ENCODE results near the gene TMA7.

DNA sequence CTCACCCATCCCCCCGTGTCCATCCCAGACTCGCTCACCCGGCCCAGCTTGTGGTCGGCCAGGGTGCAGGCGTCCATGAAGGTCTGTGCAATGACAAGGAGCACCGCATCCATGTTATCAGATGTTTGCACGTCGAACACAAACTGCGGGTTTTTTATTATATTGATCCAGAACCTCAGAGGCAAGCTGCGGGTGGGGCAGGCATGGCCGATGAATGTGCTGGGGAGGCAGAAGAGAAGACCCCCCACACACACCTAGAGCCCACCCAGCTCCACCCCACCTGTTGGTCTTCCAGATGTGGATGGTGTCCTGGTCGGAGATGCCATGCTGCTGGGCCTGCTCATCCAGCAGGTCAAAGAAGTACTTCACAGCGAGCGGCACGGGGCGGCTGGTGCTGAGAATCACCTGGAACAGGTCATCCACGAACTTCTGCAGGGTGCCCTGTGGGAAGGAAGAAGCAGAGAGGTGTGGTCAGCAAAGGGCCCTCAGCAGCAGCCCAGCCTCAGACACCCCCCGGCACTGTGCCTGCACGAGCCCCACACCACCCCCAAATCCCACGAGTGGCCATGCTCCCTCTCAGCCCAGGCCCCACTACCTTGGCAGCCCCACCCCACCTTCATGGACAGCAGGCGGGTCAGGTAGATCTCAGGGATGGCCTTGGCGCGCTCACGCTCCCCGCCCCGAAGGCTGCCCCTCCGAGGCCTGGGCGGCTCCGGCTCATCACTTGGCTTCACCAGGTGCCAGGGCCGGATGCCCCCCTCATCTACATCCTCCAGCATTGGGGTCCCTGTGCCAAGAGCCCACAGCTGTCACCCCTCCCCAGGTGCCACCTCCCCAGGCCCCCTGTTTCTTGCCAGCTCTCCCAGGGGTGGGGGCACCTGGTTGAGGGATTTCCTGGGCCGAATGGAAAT lies 30.5 kb upstream of the TMA7 start:
- no peak for TF ChIP-seq EZH2 (IDR thresholded peaks at IDR 0.05; ENCODE audit: borderline replicate concordance, low read depth, low read length, poor library complexity, severe bottlenecking)
- TF ChIP-seq, protein P1, sequence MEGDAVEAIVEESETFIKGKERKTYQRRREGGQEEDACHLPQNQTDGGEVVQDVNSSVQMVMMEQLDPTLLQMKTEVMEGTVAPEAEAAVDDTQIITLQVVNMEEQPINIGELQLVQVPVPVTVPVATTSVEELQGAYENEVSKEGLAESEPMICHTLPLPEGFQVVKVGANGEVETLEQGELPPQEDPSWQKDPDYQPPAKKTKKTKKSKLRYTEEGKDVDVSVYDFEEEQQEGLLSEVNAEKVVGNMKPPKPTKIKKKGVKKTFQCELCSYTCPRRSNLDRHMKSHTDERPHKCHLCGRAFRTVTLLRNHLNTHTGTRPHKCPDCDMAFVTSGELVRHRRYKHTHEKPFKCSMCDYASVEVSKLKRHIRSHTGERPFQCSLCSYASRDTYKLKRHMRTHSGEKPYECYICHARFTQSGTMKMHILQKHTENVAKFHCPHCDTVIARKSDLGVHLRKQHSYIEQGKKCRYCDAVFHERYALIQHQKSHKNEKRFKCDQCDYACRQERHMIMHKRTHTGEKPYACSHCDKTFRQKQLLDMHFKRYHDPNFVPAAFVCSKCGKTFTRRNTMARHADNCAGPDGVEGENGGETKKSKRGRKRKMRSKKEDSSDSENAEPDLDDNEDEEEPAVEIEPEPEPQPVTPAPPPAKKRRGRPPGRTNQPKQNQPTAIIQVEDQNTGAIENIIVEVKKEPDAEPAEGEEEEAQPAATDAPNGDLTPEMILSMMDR (conservative IDR thresholded peaks at IDR 0.05; ENCODE audit: low read depth, low read length), result no peak
